SJCRH30 (cell line): Measurements from ENCODE around the gene EPB41L3. TPM values are rescaled to one million over a fixed set of nuclear protein-coding genes. Genes with fewer than 3 reads are reported as not detected.
"Not testable (repeated sequence)": the region's sequence is repeated elsewhere in the genome, so short reads cannot be mapped to it uniquely, and the experiment has no call there.

Experiments used
- DNase-seq, 2 experiments: peaks; one replicate each; pipeline ENCODE4 v3.0.0-alpha.2; 2015 to 2020
- H3K27ac ChIP-seq: fragments of 250-450 bp; sonication (Bioruptor Pico); 2 replicates; pipeline ENCODE4 v1.5.1; 2020; ENCODE audit warnings: mild to moderate bottlenecking, moderate library complexity
- H3K27me3 ChIP-seq: fragments of 250-450 bp; sonication (Bioruptor Pico); 2 replicates; pipeline ENCODE4 v1.5.1; 2020; ENCODE audit warnings: mild to moderate bottlenecking, moderate library complexity
- H3K36me3 ChIP-seq: fragments of 250-450 bp; sonication (Bioruptor Pico); 2 replicates; pipeline ENCODE4 v1.5.1; 2020; ENCODE audit warnings: mild to moderate bottlenecking, moderate library complexity
- H3K4me1 ChIP-seq: fragments of 250-450 bp; sonication (Bioruptor Pico); 2 replicates; pipeline ENCODE4 v1.5.1; 2020; ENCODE audit warnings: mild to moderate bottlenecking, moderate library complexity
- H3K4me3 ChIP-seq: fragments of 250-450 bp; sonication (Bioruptor Pico); 2 replicates; pipeline ENCODE4 v1.5.1; 2020; ENCODE audit warnings: mild to moderate bottlenecking, moderate library complexity
- H3K9me3 ChIP-seq: fragments of 250-450 bp; sonication (Bioruptor Pico); replicated peaks from 2 replicates; pipeline ENCODE4 v1.5.1; 2020; ENCODE audit warnings: mild to moderate bottlenecking, moderate library complexity
- total RNA-seq: library from RNA; depleted of rRNA; stranded (reverse); fragments of >200 nt; shearing (Covaris generic); gene quantifications from 2 replicates; pipeline ENCODE4 v1.2.3, GENCODE V29; 2014

The EPB41L3 gene
- total RNA-seq, 1 experiment from 2014 or later: not detected

- DNase-seq: no peak
- no peaks in the 10 kb centered on the region for H3K4me1 ChIP-seq
- H3K4me3 ChIP-seq: no peak overlapping the region
- no peaks in the 10 kb centered on the region for H3K27me3 ChIP-seq
- H3K36me3 ChIP-seq: no peaks in the 10 kb centered on the region
- no peaks in the 10 kb centered on the region for H3K9me3 ChIP-seq
- H3K27ac ChIP-seq: no peak overlapping the region
These were observed 47.5 kb downstream of the EPB41L3 start for GRCh38 chr18:5496305-5496704.

GRCh38 chr18:5490753-5491480, 52.9 kb downstream of the EPB41L3 start:
- Histone ChIP-seq H3K36me3 (no peaks in the 10 kb centered on the region), H3K4me3 (no peak overlapping the region), H3K27ac (no peak overlapping the region), H3K27me3 (no peaks in the 10 kb centered on the region), H3K4me1 (no peaks in the 10 kb centered on the region), H3K9me3 (no peaks in the 10 kb centered on the region)
- DNase-seq: no peak

- Histone ChIP-seq H3K4me3 (no peak overlapping the region), H3K27ac (no peak overlapping the region), H3K4me1 (no peaks in the 10 kb centered on the region), H3K9me3 (no peaks in the 10 kb centered on the region), H3K36me3 (no peaks in the 10 kb centered on the region), H3K27me3 (no peaks in the 10 kb centered on the region)
- no peak for DNase-seq
These were observed 55.0 kb downstream of the EPB41L3 start for GRCh38 chr18:5488844-5489243.

GRCh38 chr18:5488044-5488443, 55.8 kb downstream of the EPB41L3 start:
- not testable (repeated sequence) for H3K4me3 ChIP-seq, H3K27ac ChIP-seq, H3K4me1 ChIP-seq, H3K9me3 ChIP-seq, H3K27me3 ChIP-seq, H3K36me3 ChIP-seq, DNase-seq

- no peak overlapping the region for H3K4me3 ChIP-seq
- no peak for DNase-seq
- no peaks in the 10 kb centered on the region for H3K9me3 ChIP-seq
These were observed 59.3 kb downstream of the EPB41L3 start for GRCh38 chr18:5484526-5484925.

GRCh38 chr18:5481621-5482020, 62.2 kb downstream of the EPB41L3 start:
- no peaks in the 10 kb centered on the region for H3K36me3 ChIP-seq
- no peaks in the 10 kb centered on the region for H3K9me3 ChIP-seq
- no peak overlapping the region for H3K27ac ChIP-seq
- no peak overlapping the region for H3K4me3 ChIP-seq
- no peak for DNase-seq
- no peaks in the 10 kb centered on the region for H3K4me1 ChIP-seq
- H3K27me3 ChIP-seq: no peaks in the 10 kb centered on the region

More at GRCh38 chr18:5484526-5484925, 59.3 kb downstream of the EPB41L3 start:
- no peaks in the 10 kb centered on the region for H3K36me3 ChIP-seq
- H3K27me3 ChIP-seq: no peaks in the 10 kb centered on the region
- H3K27ac ChIP-seq: no peak overlapping the region
- H3K4me1 ChIP-seq: no peaks in the 10 kb centered on the region

- H3K36me3 ChIP-seq: no peaks in the 10 kb centered on the region
- no peak for DNase-seq
- H3K9me3 ChIP-seq: no peaks in the 10 kb centered on the region
- H3K27me3 ChIP-seq: no peaks in the 10 kb centered on the region
- no peak overlapping the region for H3K27ac ChIP-seq
- H3K4me3 ChIP-seq: no peak overlapping the region
- H3K4me1 ChIP-seq: no peaks in the 10 kb centered on the region
These were observed 65.5 kb downstream of the EPB41L3 start for GRCh38 chr18:5478261-5478660.

GRCh38 chr18:5476961-5477800, 66.6 kb downstream of the EPB41L3 start:
- DNase-seq: peak; percentile 1 to 14
- Histone ChIP-seq H3K4me3 (no peak overlapping the region), H3K27me3 (no peaks in the 10 kb centered on the region), H3K9me3 (no peaks in the 10 kb centered on the region), H3K36me3 (no peaks in the 10 kb centered on the region), H3K4me1 (no peaks in the 10 kb centered on the region), H3K27ac (peak overlapping the region; percentile 28; the same call in 1 of the 2 replicates)

- no peaks in the 10 kb centered on the region for H3K36me3 ChIP-seq
- no peak overlapping the region for H3K27ac ChIP-seq
- H3K27me3 ChIP-seq: no peaks in the 10 kb centered on the region
- H3K4me1 ChIP-seq: no peaks in the 10 kb centered on the region
- H3K9me3 ChIP-seq: no peaks in the 10 kb centered on the region
- no peak for DNase-seq
- no peak overlapping the region for H3K4me3 ChIP-seq
These were observed 68.5 kb downstream of the EPB41L3 start for GRCh38 chr18:5475267-5475666.

GRCh38 chr18:5469340-5469739, 74.5 kb downstream of the EPB41L3 start:
- H3K9me3 ChIP-seq: no peaks in the 10 kb centered on the region
- no peak overlapping the region for H3K4me3 ChIP-seq
- H3K27me3 ChIP-seq: no peaks in the 10 kb centered on the region
- no peak for DNase-seq
- H3K27ac ChIP-seq: no peak overlapping the region
- no peaks in the 10 kb centered on the region for H3K4me1 ChIP-seq
- H3K36me3 ChIP-seq: no peaks in the 10 kb centered on the region

- Histone ChIP-seq H3K27me3 (no peaks in the 10 kb centered on the region), H3K9me3 (no peaks in the 10 kb centered on the region), H3K4me3 (no peak overlapping the region), H3K36me3 (no peaks in the 10 kb centered on the region), H3K27ac (no peak overlapping the region), H3K4me1 (no peaks in the 10 kb centered on the region)
- DNase-seq: no peak
These were observed 75.4 kb downstream of the EPB41L3 start for GRCh38 chr18:5468394-5468793.

GRCh38 chr18:5467671-5468070, 76.1 kb downstream of the EPB41L3 start:
- Histone ChIP-seq H3K4me1 (no peaks in the 10 kb centered on the region), H3K36me3 (no peaks in the 10 kb centered on the region), H3K27me3 (no peaks in the 10 kb centered on the region), H3K27ac (no peak overlapping the region), H3K9me3 (no peaks in the 10 kb centered on the region), H3K4me3 (no peak overlapping the region)
- DNase-seq: no peak

GRCh38 chr18:5466256-5466655, 77.5 kb downstream of the EPB41L3 start:
- Histone ChIP-seq H3K9me3 (no peaks in the 10 kb centered on the region), H3K4me1 (no peaks in the 10 kb centered on the region), H3K4me3 (no peak overlapping the region), H3K36me3 (no peaks in the 10 kb centered on the region), H3K27me3 (no peaks in the 10 kb centered on the region), H3K27ac (no peak overlapping the region)
- no peak for DNase-seq

- no peaks in the 10 kb centered on the region for H3K36me3 ChIP-seq
- DNase-seq: no peak
- H3K4me1 ChIP-seq: no peaks in the 10 kb centered on the region
- H3K27ac ChIP-seq: no peak overlapping the region
- no peak overlapping the region for H3K4me3 ChIP-seq
- no peaks in the 10 kb centered on the region for H3K9me3 ChIP-seq
- no peaks in the 10 kb centered on the region for H3K27me3 ChIP-seq
These were observed 79.5 kb downstream of the EPB41L3 start for GRCh38 chr18:5464251-5464650.

GRCh38 chr18:5463831-5464230, 80.0 kb downstream of the EPB41L3 start:
- Histone ChIP-seq H3K4me1 (no peaks in the 10 kb centered on the region), H3K36me3 (no peaks in the 10 kb centered on the region), H3K27ac (no peak overlapping the region), H3K27me3 (no peaks in the 10 kb centered on the region), H3K4me3 (no peak overlapping the region), H3K9me3 (no peaks in the 10 kb centered on the region)
- no peak for DNase-seq
